ENCODE data around the gene PLXND1.

PLXND1 gene

GRCh38 chr3:129540776-129541516 is 65.5 kb downstream of the PLXND1 start:
- Histone ChIP-seq H3K27ac (replicated peaks) (no peak overlapping the region), H3K27me3 (ENCODE audit: insufficient read depth, poor library complexity, severe bottlenecking) (no peaks in the 10 kb centered on the region), H3K4me3 (replicated peaks; ENCODE audit: insufficient read depth, low read length) (no peak overlapping the region)
- no peak for DNase-seq (ENCODE audit: low read depth in 1 of 2, low spot score in 1 of 2)
- TF ChIP-seq SPI1 (IDR thresholded peaks at IDR 0.05; ENCODE audit: borderline replicate concordance, low read depth) (no peak), CTCF (IDR thresholded peaks at IDR 0.05; ENCODE audit: insufficient read depth, low read length) (no peak), POLR2AphosphoS5 (IDR thresholded peaks at IDR 0.05; ENCODE audit: low read depth) (no peak), REST (IDR thresholded peaks at IDR 0.05; ENCODE audit: insufficient replicate concordance, low read depth) (no peak), GABPA (IDR thresholded peaks at IDR 0.05; ENCODE audit: low read depth) (no peak)

- TF ChIP-seq REST (IDR thresholded peaks at IDR 0.05; ENCODE audit: insufficient replicate concordance, low read depth) (no peak), GABPA (IDR thresholded peaks at IDR 0.05; ENCODE audit: low read depth) (no peak), CTCF (IDR thresholded peaks at IDR 0.05; ENCODE audit: insufficient read depth, low read length) (no peak), SPI1 (IDR thresholded peaks at IDR 0.05; ENCODE audit: borderline replicate concordance, low read depth) (no peak), POLR2AphosphoS5 (IDR thresholded peaks at IDR 0.05; ENCODE audit: low read depth) (no peak)
- DNase-seq (ENCODE audit: low read depth in 1 of 2, low spot score in 1 of 2): no peak
- no peaks in the 10 kb centered on the region for H3K27me3 ChIP-seq (ENCODE audit: insufficient read depth, poor library complexity, severe bottlenecking)
- H3K27ac ChIP-seq (replicated peaks): no peak overlapping the region
- H3K4me3 ChIP-seq (replicated peaks; ENCODE audit: insufficient read depth, low read length): no peak overlapping the region
Observed at GRCh38 chr3:129539206-129539605, 67.3 kb downstream of the PLXND1 start.

- Histone ChIP-seq H3K27me3 (ENCODE audit: insufficient read depth, poor library complexity, severe bottlenecking) (no peaks in the 10 kb centered on the region), H3K4me3 (replicated peaks; ENCODE audit: insufficient read depth, low read length) (no peak overlapping the region), H3K27ac (replicated peaks) (no peak overlapping the region)
- DNase-seq (ENCODE audit: low read depth in 1 of 2, low spot score in 1 of 2): no peak
- TF ChIP-seq CTCF (IDR thresholded peaks at IDR 0.05; ENCODE audit: insufficient read depth, low read length) (no peak), POLR2AphosphoS5 (IDR thresholded peaks at IDR 0.05; ENCODE audit: low read depth) (no peak), GABPA (IDR thresholded peaks at IDR 0.05; ENCODE audit: low read depth) (no peak), REST (IDR thresholded peaks at IDR 0.05; ENCODE audit: insufficient replicate concordance, low read depth) (no peak), SPI1 (IDR thresholded peaks at IDR 0.05; ENCODE audit: borderline replicate concordance, low read depth) (no peak)
Observed at GRCh38 chr3:129536804-129537203, 69.7 kb downstream of the PLXND1 start.
